Erythroblast (primary cell): ENCODE data around the gene SUGCT.

Source experiments
- GATA1 ChIP-seq: IDR thresholded peaks from 2 replicates; pipeline ENCODE4 v1.6.1; 2011; ENCODE audit warnings: low read depth, mild to moderate bottlenecking, control low read depth, low read length, moderate library complexity
- POLR2A ChIP-seq: IDR thresholded peaks from 2 replicates; pipeline ENCODE4 v1.6.1; 2011; ENCODE audit warnings: mild to moderate bottlenecking, low read length

DNA sequence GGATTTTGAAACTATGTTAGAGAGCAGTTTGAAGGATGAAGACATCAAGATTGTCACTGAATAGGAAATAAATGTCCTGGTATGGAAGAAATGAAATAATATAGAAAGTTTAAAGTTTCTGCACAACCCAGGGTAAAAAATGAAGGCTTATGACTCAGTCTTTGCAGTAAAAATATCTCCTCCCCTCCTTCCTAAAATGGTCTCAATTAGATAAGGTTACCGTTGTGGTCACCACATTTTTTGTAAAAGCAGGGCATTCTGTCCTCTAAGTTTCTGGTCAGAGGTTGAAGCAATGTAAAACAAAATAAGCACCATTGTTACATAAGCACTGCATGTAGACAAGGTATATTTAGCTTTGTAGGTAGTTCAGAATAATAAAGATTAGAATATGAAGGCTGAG, 403.5 kb downstream of the SUGCT start:
- TF ChIP-seq POLR2A (no peak), GATA1 (no peak)
